ENCODE data around the gene PLEKHA4.

Gene PLEKHA4

DNA sequence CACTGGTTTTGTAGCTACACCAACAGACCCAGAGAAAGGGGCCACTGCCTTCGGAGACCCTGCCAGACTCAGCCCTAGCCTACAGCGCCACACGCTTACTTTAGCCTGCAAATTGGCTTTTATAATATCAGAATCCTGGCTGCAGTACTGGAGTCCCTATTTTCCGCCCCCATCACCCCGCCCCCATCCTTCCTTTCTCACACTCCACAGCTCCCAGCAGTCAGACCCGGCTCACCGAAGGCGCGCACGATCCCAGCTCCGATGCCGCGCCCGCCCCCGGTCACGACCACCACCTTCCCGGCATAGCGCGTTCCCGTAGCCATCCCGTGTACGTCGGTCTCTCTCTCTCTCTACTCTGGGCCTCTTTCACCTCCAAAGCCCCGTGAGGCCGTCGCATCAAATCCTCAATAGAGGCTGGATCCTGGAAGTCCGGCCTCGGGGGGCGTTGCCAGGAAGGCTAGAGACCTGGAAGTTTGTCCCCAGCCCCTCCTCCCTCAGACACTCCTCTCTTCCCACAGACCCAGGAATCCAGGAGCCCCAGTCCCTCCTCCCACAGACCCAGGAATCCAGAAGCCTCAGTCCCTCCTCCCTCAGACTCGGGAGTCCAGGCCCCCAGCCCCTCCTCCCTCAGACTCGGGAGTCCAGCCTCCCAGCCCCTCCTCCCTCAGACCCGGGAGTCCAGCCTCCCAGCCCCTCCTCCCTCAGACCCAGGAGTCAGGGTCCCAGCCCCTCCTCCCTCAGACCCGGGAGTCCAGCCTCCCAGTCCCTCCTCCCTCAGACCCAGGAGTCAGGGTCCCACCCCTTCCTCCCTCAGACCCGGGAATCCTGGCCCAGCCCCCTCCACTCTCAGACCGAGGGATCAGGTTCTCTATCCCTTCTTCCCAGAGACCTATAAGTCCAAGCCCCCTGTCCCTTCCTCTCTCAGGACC is 32.1 kb downstream of the PLEKHA4 start, which contains the start of gene HSD17B14:
Gene HSD17B14 (minus strand): TSS at position 403 of the 929 bp plus-strand sequence. CDS start 80 bp downstream, at position 323.
- in situ Hi-C loops (cut with HindIII; ENCODE audit: low sequenced_read_pairs), result no loop called here
- no peak for DNase-seq (ENCODE audit: low read depth)
- TF ChIP-seq, protein P1, sequence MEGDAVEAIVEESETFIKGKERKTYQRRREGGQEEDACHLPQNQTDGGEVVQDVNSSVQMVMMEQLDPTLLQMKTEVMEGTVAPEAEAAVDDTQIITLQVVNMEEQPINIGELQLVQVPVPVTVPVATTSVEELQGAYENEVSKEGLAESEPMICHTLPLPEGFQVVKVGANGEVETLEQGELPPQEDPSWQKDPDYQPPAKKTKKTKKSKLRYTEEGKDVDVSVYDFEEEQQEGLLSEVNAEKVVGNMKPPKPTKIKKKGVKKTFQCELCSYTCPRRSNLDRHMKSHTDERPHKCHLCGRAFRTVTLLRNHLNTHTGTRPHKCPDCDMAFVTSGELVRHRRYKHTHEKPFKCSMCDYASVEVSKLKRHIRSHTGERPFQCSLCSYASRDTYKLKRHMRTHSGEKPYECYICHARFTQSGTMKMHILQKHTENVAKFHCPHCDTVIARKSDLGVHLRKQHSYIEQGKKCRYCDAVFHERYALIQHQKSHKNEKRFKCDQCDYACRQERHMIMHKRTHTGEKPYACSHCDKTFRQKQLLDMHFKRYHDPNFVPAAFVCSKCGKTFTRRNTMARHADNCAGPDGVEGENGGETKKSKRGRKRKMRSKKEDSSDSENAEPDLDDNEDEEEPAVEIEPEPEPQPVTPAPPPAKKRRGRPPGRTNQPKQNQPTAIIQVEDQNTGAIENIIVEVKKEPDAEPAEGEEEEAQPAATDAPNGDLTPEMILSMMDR (IDR thresholded peaks at IDR 0.05; ENCODE audit: low read depth, low read length, missing control alignments), result no peak
- H3K4me3 ChIP-seq (ENCODE audit: low read depth, low read length), result peak within 1 kb of the TSS; percentile 57

DNA sequence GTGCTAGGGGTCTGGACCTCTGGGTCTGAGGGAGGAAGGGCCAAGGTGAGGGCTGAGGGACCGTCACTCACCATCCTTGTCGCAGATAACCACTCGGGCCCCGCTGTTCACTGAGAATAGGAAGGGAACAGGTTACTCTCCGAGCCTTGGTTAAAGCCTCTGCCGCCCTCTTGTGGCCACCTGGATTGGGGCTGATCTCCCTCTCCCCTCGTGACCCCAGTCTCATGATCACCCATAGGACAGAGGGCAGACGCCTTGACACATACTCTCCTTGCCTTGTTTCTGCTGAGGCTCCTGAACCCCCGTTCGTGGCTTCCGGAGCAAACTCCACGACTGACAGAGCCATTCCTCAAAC is 32.7 kb downstream of the PLEKHA4 start:
- no peak for DNase-seq (ENCODE audit: low read depth)
- TF ChIP-seq, protein P1 (IDR thresholded peaks at IDR 0.05; ENCODE audit: low read depth, low read length, missing control alignments), result peak; percentile 93
- in situ Hi-C loops (cut with HindIII; ENCODE audit: low sequenced_read_pairs), result no loop called here
- peak overlapping the region; percentile 57 for H3K4me3 ChIP-seq (ENCODE audit: low read depth, low read length)

DNA sequence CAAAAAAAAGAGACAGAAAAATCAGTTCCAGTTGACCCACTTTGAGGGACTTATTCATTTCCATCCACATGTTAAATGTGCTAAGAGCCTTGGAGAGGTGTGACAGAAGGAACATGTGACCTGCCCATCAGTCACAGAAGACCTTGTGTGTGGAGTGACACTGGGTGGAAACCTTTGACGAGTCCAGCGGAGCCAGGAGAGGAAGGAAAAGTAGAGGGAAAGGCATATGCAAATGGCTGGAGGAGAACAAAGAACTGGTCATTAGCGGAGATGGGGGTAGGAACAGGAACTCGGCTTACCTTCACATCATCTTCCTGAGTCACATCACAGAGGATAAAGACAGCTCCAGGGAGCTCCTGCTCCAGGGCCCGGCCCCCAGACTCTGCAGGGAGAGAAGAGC is 34.4 kb downstream of the PLEKHA4 start:
- in situ Hi-C loops (cut with HindIII; ENCODE audit: low sequenced_read_pairs), result no loop called here
- H3K4me3 ChIP-seq (ENCODE audit: low read depth, low read length), result no peak overlapping the region
- TF ChIP-seq, protein P1 (IDR thresholded peaks at IDR 0.05; ENCODE audit: low read depth, low read length, missing control alignments), result no peak

DNA sequence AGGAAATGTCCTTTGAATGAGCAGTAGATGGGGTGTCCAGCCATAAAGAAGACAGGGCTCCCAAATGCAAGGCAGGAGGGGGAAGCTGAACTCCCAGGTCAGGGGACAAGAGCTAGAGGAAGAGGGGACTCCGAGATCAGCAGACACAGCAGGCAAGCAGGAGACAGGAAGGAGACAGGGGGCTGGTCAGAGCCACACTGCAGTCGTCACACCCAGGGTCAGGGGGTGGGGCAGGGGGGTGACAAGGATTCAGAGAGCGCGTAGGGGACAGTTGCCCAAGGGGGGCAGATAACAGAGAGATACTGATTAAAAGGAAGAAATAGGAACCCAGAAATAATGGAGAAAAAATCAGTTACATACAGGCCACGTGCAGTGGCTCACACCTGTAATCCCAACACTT is 35.4 kb downstream of the PLEKHA4 start:
- H3K4me3 ChIP-seq (ENCODE audit: low read depth, low read length), result no peak overlapping the region
- in situ Hi-C loops (cut with HindIII; ENCODE audit: low sequenced_read_pairs), result no loop called here
- DNase-seq (ENCODE audit: low read depth), result no peak
- TF ChIP-seq, protein P1 (IDR thresholded peaks at IDR 0.05; ENCODE audit: low read depth, low read length, missing control alignments), result no peak

More for the DNA sequence above, 34.4 kb downstream of the PLEKHA4 start:
- no peak for DNase-seq (ENCODE audit: low read depth)

DNA sequence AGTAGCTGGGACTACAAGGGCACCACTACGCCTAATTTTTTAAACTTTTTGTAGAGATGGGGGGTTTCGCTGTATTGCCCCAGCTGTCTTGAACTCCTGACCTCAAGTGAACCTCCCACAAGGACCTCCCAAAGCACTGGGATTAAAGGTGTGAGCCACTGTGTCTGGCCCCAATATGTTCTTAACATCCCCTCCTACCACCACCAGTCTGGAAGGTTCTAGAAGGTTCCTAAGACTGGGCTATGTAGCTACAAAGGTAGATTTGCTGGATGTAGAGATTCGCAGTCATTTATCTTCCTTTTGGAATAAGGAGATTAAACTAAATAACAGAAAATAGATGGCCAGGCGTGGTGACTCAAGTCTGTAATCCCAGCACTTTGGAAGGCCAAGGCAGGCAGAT is 37.5 kb downstream of the PLEKHA4 start:
- no peak for DNase-seq (ENCODE audit: low read depth)
- TF ChIP-seq, protein P1 (IDR thresholded peaks at IDR 0.05; ENCODE audit: low read depth, low read length, missing control alignments), result no peak
- in situ Hi-C loops (cut with HindIII; ENCODE audit: low sequenced_read_pairs), result no loop called here
- no peak overlapping the region for H3K4me3 ChIP-seq (ENCODE audit: low read depth, low read length)

DNA sequence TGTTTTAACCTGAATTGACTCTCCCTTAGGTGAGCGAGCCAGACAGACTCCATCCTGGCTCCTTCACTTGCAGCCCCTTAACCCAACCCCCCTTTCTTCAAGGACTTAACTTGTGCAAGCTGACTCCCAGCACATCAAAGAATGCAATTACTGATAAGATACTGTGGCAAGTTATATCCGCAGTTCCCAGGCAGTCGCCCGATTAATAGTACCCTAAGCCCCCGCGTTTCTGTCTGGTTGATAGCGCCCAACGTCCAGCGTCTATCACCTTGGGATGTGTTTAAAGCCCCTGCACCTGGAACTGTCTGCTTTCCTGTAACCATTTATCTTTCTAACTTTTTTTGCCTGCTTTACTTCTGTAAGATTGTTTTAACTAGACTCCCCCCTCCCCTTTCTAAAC is 38.3 kb downstream of the PLEKHA4 start:
- H3K4me3 ChIP-seq (ENCODE audit: low read depth, low read length), result no peak overlapping the region
- in situ Hi-C loops (cut with HindIII; ENCODE audit: low sequenced_read_pairs), result no loop called here
- TF ChIP-seq, protein P1 (IDR thresholded peaks at IDR 0.05; ENCODE audit: low read depth, low read length, missing control alignments), result no peak
- DNase-seq (ENCODE audit: low read depth), result no peak

All from astrocyte of the cerebellum (primary cell).